Measurements from ENCODE around the gene GID4.

GRCh38 chr17:18055597-18055996 is 16.4 kb downstream of the GID4 start:
- no peak for TF ChIP-seq CTCF (IDR thresholded peaks at IDR 0.05)
- TF ChIP-seq POLR2A (IDR thresholded peaks at IDR 0.05) = no peak
- TF ChIP-seq EP300 (IDR thresholded peaks at IDR 0.05) = no peak
